ENCODE measurements around the gene INPPL1.
"Not testable (repeated sequence)": the region's sequence is repeated elsewhere in the genome, so short reads cannot be mapped to it uniquely, and the experiment has no call there.

The INPPL1 gene

GRCh38 chr11:72242141-72242540 is 17.6 kb downstream of the INPPL1 start:
- no peak overlapping the region for H3K27ac ChIP-seq

GRCh38 chr11:72243173-72244059 is 18.8 kb downstream of the INPPL1 start:
- no peak overlapping the region for H3K27ac ChIP-seq
- DNase-seq (ENCODE audit: low read depth, low spot score): no peak

More at GRCh38 chr11:72242141-72242540, 17.6 kb downstream of the INPPL1 start:
- DNase-seq (ENCODE audit: low read depth, low spot score): no peak

- H3K27ac ChIP-seq: no peak within 1 kb of the TSS
- no peak for DNase-seq (ENCODE audit: low read depth, low spot score)
These were observed 19.4 kb downstream of the INPPL1 start, which contains the start of gene PHOX2A for GRCh38 chr11:72244060-72244360. PHOX2A (minus strand) TSS chr11:72244176; CDS start chr11:72244004, 172 bp downstream.

- H3K27ac ChIP-seq: no peak overlapping the region
- DNase-seq (ENCODE audit: low read depth, low spot score): no peak
These were observed 20.0 kb downstream of the INPPL1 start for GRCh38 chr11:72244361-72245262.

GRCh38 chr11:72245263-72245816 is 20.8 kb downstream of the INPPL1 start:
- no peak for DNase-seq (ENCODE audit: low read depth, low spot score)
- H3K27ac ChIP-seq: no peak overlapping the region

GRCh38 chr11:72247584-72247983 is 23.0 kb downstream of the INPPL1 start:
- no peak for DNase-seq (ENCODE audit: low read depth, low spot score)

GRCh38 chr11:72249961-72250360 is 25.4 kb downstream of the INPPL1 start:
- H3K27ac ChIP-seq: no peak overlapping the region
- no peak for DNase-seq (ENCODE audit: low read depth, low spot score)

More at GRCh38 chr11:72247584-72247983, 23.0 kb downstream of the INPPL1 start:
- no peak overlapping the region for H3K27ac ChIP-seq

- no peak overlapping the region for H3K27ac ChIP-seq
- no peak for DNase-seq (ENCODE audit: low read depth, low spot score)
These were observed 26.3 kb downstream of the INPPL1 start for GRCh38 chr11:72250661-72251464.

- H3K27ac ChIP-seq: no peak overlapping the region
- DNase-seq (ENCODE audit: low read depth, low spot score): no peak
These were observed 27.0 kb downstream of the INPPL1 start for GRCh38 chr11:72251614-72252013.

GRCh38 chr11:72253392-72253791 is 28.8 kb downstream of the INPPL1 start:
- H3K27ac ChIP-seq: no peak overlapping the region
- no peak for DNase-seq (ENCODE audit: low read depth, low spot score)

GRCh38 chr11:72254299-72254993 is 29.9 kb downstream of the INPPL1 start:
- DNase-seq (ENCODE audit: low read depth, low spot score): no peak

GRCh38 chr11:72257570-72257969 is 33.0 kb downstream of the INPPL1 start:
- H3K27ac ChIP-seq: no peak overlapping the region
- DNase-seq (ENCODE audit: low read depth, low spot score): no peak

More at GRCh38 chr11:72254299-72254993, 29.9 kb downstream of the INPPL1 start:
- no peak overlapping the region for H3K27ac ChIP-seq

- no peak for DNase-seq (ENCODE audit: low read depth, low spot score)
These were observed 34.9 kb downstream of the INPPL1 start for GRCh38 chr11:72259490-72259889.

GRCh38 chr11:72260574-72260973 is 36.0 kb downstream of the INPPL1 start:
- no peak overlapping the region for H3K27ac ChIP-seq
- DNase-seq (ENCODE audit: low read depth, low spot score): no peak

More at GRCh38 chr11:72259490-72259889, 34.9 kb downstream of the INPPL1 start:
- no peak overlapping the region for H3K27ac ChIP-seq

- no peak overlapping the region for H3K27ac ChIP-seq
These were observed 38.8 kb downstream of the INPPL1 start for GRCh38 chr11:72263361-72263760.

GRCh38 chr11:72265951-72266350 is 41.4 kb downstream of the INPPL1 start:
- DNase-seq (ENCODE audit: low read depth, low spot score): no peak
- no peak overlapping the region for H3K27ac ChIP-seq

More at GRCh38 chr11:72263361-72263760, 38.8 kb downstream of the INPPL1 start:
- peak; percentile 27 for DNase-seq (ENCODE audit: low read depth, low spot score)

- not testable (repeated sequence) for H3K27ac ChIP-seq; DNase-seq (ENCODE audit: low read depth, low spot score)
These were observed 42.4 kb downstream of the INPPL1 start for GRCh38 chr11:72266960-72267359.

- no peak overlapping the region for H3K27ac ChIP-seq
- no peak for DNase-seq (ENCODE audit: low read depth, low spot score)
These were observed 43.5 kb downstream of the INPPL1 start for GRCh38 chr11:72267956-72268617.

- no peak for DNase-seq (ENCODE audit: low read depth, low spot score)
- H3K27ac ChIP-seq: no peak overlapping the region
These were observed 47.4 kb downstream of the INPPL1 start for GRCh38 chr11:72271980-72272379.
